DND-41 (cell line): Measurements from ENCODE around the gene KLHL42.

Experiments
- CTCF ChIP-seq: IDR thresholded peaks from 2 replicates; pipeline ENCODE4 v1.5.1; 2012; ENCODE audit warnings: borderline replicate concordance, low read length, moderate library complexity, mild to moderate bottlenecking; ENCODE audit not compliant: poor library complexity, severe bottlenecking; ENCODE audit errors: extremely low read depth
- EZH2 ChIP-seq: IDR thresholded peaks from 3 replicates; pipeline ENCODE4 v1.6.1; 2012; ENCODE audit warnings: borderline replicate concordance, low read depth, mild to moderate bottlenecking, moderate library complexity, low read length, inconsistent platforms; ENCODE audit not compliant: severe bottlenecking

GRCh38 chr12:27779416-27779919, 565 bp upstream of the KLHL42 start:
- TF ChIP-seq EZH2 (no peak), CTCF (no peak)
